ENCODE data around the gene FAM53B.

FAM53B gene

DNA sequence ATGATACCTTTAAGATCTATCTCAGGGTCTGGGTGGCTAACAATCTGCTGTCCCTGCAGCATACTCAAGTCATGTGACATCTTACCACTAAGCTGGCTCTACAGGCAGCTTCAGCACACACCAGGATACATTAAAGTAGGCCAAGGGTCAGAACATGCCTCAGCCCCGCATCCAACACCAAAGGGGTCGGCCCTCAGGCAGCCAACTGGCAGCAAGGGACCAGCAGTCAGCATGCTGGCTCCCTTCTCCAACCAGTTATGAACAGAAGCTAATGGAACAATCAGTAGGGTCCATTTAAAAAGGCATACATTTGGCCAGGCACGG is 37.1 kb downstream of the FAM53B start:
- Mint-ChIP-seq H3K4me3 (no peak overlapping the region), H3K4me1 (peaks cover 87% of the 10 kb centered on the region), H3K36me3 (ENCODE audit: low read depth) (peaks cover 24% of the 10 kb centered on the region), H3K9me3 (no peaks in the 10 kb centered on the region), H3K27me3 (ENCODE audit: low read depth) (no peaks in the 10 kb centered on the region), H3K27ac (peak overlapping the region; percentile 70 to 98 (median 97))
- TF ChIP-seq, protein P1, sequence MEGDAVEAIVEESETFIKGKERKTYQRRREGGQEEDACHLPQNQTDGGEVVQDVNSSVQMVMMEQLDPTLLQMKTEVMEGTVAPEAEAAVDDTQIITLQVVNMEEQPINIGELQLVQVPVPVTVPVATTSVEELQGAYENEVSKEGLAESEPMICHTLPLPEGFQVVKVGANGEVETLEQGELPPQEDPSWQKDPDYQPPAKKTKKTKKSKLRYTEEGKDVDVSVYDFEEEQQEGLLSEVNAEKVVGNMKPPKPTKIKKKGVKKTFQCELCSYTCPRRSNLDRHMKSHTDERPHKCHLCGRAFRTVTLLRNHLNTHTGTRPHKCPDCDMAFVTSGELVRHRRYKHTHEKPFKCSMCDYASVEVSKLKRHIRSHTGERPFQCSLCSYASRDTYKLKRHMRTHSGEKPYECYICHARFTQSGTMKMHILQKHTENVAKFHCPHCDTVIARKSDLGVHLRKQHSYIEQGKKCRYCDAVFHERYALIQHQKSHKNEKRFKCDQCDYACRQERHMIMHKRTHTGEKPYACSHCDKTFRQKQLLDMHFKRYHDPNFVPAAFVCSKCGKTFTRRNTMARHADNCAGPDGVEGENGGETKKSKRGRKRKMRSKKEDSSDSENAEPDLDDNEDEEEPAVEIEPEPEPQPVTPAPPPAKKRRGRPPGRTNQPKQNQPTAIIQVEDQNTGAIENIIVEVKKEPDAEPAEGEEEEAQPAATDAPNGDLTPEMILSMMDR (IDR thresholded peaks at IDR 0.05; ENCODE audit: unreplicated experiment in 3 of 3) = no peak

DNA sequence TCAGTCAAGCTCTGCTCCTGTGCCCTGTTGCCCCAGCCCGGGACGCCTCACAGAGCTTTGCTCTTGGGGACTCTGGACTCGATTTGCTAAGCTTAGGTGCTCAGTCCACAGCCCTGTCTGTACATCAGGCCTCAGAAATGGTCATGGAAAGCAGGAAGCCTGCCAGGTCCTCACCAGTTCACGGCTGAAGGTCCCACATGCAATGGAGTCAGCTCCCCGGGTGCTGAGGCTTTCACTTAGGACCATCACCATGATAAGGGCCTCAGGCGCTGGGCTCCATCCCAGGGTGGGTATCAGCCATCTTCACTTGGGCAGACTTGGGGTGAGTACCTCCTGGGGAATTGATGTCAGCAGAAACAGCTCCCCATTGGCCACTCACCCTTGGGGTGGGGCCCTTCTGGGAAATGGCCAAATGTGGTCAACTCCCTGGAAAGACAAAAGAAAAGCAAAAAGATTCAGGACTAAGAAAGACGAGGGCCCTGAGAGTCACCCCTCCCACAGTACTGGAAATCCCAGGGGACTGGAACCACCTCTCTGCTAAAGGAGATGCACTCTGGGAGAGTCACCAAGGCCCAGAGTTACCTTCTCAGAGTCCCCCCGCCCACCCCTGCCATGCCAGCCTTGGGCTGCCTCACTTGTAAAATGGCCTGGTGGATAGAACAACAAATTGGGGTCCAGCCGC is 37.6 kb downstream of the FAM53B start:
- H3K4me3 Mint-ChIP-seq = no peak overlapping the region
- peaks cover 92% of the 10 kb centered on the region for H3K4me1 Mint-ChIP-seq
- H3K27ac Mint-ChIP-seq = peak overlapping the region; percentile 70 to 98 (median 97)
- H3K9me3 Mint-ChIP-seq = no peaks in the 10 kb centered on the region
- TF ChIP-seq, protein P1 (IDR thresholded peaks at IDR 0.05; ENCODE audit: unreplicated experiment in 3 of 3) = no peak
- no peaks in the 10 kb centered on the region for H3K27me3 Mint-ChIP-seq (ENCODE audit: low read depth)
- H3K36me3 Mint-ChIP-seq (ENCODE audit: low read depth) = peaks cover 24% of the 10 kb centered on the region

DNA sequence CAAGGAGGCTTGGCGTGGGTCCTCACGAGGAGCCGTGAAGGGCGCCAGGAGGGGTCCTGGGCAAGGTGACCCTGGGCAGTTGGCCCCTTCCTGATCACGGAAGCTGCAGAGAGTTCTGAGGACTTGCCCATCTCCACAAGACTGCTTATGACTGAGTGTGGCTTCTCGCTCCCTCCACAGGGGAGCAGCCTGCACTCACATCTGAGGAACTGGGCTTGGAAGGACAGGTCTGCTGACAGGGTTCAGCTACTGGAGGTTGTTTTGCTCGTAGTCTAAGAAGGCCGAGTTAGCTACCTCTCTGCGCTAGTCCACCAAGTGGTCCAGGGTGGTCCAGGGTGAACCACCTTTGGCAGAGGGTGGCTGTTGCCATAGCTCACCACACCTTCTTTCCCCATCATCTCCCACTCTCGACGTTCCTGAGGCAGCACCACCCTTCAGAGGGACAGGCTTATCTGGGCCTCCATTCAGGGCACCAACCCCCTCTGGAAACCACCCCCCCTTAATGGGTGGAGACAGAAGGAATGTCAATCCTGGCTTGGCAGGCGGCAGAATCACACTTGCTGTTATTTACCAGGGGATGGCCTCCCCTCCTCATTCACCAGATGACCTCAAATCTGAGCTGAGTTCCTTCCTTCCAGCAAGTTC is 38.2 kb downstream of the FAM53B start:
- Mint-ChIP-seq H3K27ac (peak overlapping the region; percentile 71 to 98 (median 97)), H3K4me3 (no peak overlapping the region), H3K4me1 (peaks cover 93% of the 10 kb centered on the region), H3K36me3 (ENCODE audit: low read depth) (peaks cover 24% of the 10 kb centered on the region), H3K27me3 (ENCODE audit: low read depth) (no peaks in the 10 kb centered on the region), H3K9me3 (no peaks in the 10 kb centered on the region)
- TF ChIP-seq, protein P1 (IDR thresholded peaks at IDR 0.05; ENCODE audit: unreplicated experiment in 3 of 3) = peak in 1 of 3 experiments; percentile 10

DNA sequence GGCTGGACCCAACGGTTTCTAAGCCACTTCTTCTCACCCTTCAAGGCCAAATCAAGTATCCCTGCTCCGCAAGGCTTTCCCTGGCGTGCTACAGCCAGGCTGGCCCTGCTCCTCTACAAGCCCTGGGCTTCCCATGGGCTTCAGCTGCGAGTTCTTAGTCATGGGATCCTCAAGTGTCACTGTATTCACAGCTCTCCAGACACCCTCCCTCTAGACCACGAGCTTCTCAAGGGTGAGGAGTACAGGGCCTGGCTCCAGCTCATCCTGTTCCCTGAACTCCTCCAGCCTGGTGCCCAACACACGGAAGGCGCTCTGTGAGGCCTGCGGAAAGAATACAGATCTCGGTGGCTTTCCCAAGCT is 38.8 kb downstream of the FAM53B start:
- H3K36me3 Mint-ChIP-seq (ENCODE audit: low read depth) = peaks cover 24% of the 10 kb centered on the region
- TF ChIP-seq, protein P1 (IDR thresholded peaks at IDR 0.05; ENCODE audit: unreplicated experiment in 3 of 3) = no peak
- no peaks in the 10 kb centered on the region for H3K27me3 Mint-ChIP-seq (ENCODE audit: low read depth)
- H3K9me3 Mint-ChIP-seq = no peaks in the 10 kb centered on the region
- peaks cover 93% of the 10 kb centered on the region for H3K4me1 Mint-ChIP-seq
- peak overlapping the region in 2 of 3 experiments; percentile 71 to 98 for H3K27ac Mint-ChIP-seq
- H3K4me3 Mint-ChIP-seq = no peak overlapping the region

DNA sequence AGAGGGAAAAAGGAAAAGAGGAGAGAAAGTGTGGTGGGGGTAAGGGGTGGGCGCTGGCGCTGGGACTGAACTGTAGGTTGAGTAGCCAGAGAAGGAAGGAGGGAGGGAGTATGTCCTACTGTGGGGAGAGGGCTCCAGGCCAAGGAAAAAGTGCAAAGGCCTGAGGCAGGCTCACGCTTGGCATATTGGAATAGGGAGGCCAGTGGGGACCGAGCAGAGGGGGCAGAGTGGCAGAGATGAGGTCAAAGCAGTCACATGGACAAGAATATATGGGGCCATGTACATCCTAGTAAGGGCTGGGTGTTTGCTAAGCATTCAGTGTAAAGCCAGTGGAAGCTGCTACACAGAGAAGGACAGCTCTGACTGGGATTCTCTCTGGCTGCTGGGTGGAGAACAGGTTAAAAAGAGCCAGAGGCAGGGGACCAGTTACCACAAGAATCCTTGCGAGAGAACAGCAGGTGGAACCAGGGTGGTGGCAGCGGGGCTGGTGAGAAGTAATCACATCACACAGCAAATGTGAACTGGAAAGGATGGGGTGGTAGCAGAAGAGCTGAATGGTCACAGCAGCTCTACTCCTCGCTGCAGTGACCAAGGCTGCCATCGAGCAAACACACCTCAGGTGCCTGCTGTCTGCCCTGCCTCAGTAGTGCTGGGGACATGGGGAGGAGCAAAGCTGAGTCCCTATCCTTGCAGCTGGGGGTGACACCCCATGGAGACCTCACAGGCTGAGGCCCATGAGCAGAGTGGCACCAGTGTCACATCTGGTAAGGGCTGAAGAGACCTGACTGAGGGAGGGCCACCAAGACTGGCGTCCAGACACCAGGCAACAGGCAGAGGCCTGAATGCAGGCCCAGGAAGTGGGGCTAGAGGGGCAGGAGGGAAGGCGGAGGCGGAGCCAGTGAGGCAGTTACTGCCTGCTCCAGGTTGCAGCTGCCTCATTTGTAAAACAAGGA is 39.5 kb downstream of the FAM53B start:
- TF ChIP-seq, protein P1 (IDR thresholded peaks at IDR 0.05; ENCODE audit: unreplicated experiment in 3 of 3) = no peak
- peaks cover 93% of the 10 kb centered on the region for H3K4me1 Mint-ChIP-seq

More for the DNA sequence above, 39.5 kb downstream of the FAM53B start:
- no peak overlapping the region for H3K4me3 Mint-ChIP-seq
- no peaks in the 10 kb centered on the region for H3K9me3 Mint-ChIP-seq
- peaks cover 26% of the 10 kb centered on the region for H3K36me3 Mint-ChIP-seq (ENCODE audit: low read depth)
- H3K27ac Mint-ChIP-seq = peak overlapping the region; percentile 46 to 98 (median 71)
- no peaks in the 10 kb centered on the region for H3K27me3 Mint-ChIP-seq (ENCODE audit: low read depth)
